ENCODE measurements around the gene CFAP141. TPM values are rescaled to one million over a fixed set of nuclear protein-coding genes. Genes with fewer than 3 reads are reported as not detected.

The CFAP141 gene
- not detected for total RNA-seq (2013)
- polyA plus RNA-seq (not detected), polyA minus RNA-seq (not detected in 2 replicates), total RNA-seq (0.16 to 1.5 (median 0.67) reads per million in 11 experiments)

- peaks cover 44 to 62% of the 10 kb centered on the region in 2 donors for H3K36me3 Mint-ChIP-seq
- Histone ChIP-seq H3K4me1 (ENCODE audit: control insufficient read depth in 1 of 2, insufficient read depth in 2 of 2, low read length in 2 of 2) (no peaks in the 10 kb centered on the region), H4K20me1 (ENCODE audit: insufficient read depth, low read length) (peaks cover 19% of the 10 kb centered on the region), H3K36me3 (replicated peaks in 1 of 2; ENCODE audit: control insufficient read depth in 1 of 2, insufficient read depth in 2 of 2, low read length in 2 of 2) (peaks cover 52 to 60% of the 10 kb centered on the region in 2 donors), H3K9ac (ENCODE audit: insufficient read depth, low read length, poor library complexity, severe bottlenecking) (no peak within 1 kb of the TSS), H3K27me3 (ENCODE audit: control insufficient read depth in 2 of 2, insufficient read depth in 2 of 2, low read length in 2 of 2) (no peaks in the 10 kb centered on the region), H3K9me3 (replicated peaks in 1 of 2; ENCODE audit: control insufficient read depth in 1 of 2, insufficient read depth in 1 of 2, low read length in 2 of 2) (no peaks in the 10 kb centered on the region), H2AFZ (ENCODE audit: insufficient read depth, low read depth, low read length, poor library complexity, severe bottlenecking) (no peak within 1 kb of the TSS), H3K79me2 (ENCODE audit: insufficient read depth, low read length) (peaks cover 5% of the 10 kb centered on the region), H3K4me3 (replicated peaks in 1 of 3; ENCODE audit: low read depth in 2 of 3, low read length in 3 of 3) (no peak within 1 kb of the TSS), H3K4me2 (replicated peaks; ENCODE audit: extremely low read depth, low read length, poor library complexity, severe bottlenecking) (no peak within 1 kb of the TSS), H3K27ac (ENCODE audit: low read depth in 1 of 2, low read length in 2 of 2) (no peak within 1 kb of the TSS)
- peak within 1 kb of the TSS in 1 of 2 donors; percentile 51 for H3K4me3 Mint-ChIP-seq
- H3K4me1 Mint-ChIP-seq = peaks cover 5% of the 10 kb centered on the region
- intact Hi-C loops (cut with micrococcal nuclease) = no loop called here
- DNase-seq = no peak
- peak within 1 kb of the TSS in 5 of 7 donors; percentile 35 to 77 (median 58) for H3K27ac Mint-ChIP-seq
- no peaks in the 10 kb centered on the region for H3K9me3 Mint-ChIP-seq
- H3K27me3 Mint-ChIP-seq (ENCODE audit: low read depth in 3 of 3) = peaks cover 0 to 1% (median 0%) of the 10 kb centered on the region in 3 donors
- no CpG with 5 or more reads among the region's 1 CpG for WGBS (ENCODE audit: insufficient coverage)
- no peak for TF ChIP-seq CTCF (IDR thresholded peaks at IDR 0.05)
These were observed at the start of gene CFAP141 for GRCh38 chr1:154206196-154206595. CFAP141 (minus strand) TSS chr1:154206333; CDS start chr1:154206307, 26 bp downstream.

- Mint-ChIP-seq H3K9me3 (no peaks in the 10 kb centered on the region), H3K4me3 (no peak overlapping the region)
- intact Hi-C loops (cut with micrococcal nuclease) = no loop called here
These were observed 47.5 kb upstream of the CFAP141 start for GRCh38 chr1:154253671-154254070.

More at GRCh38 chr1:154253671-154254070, 47.5 kb upstream of the CFAP141 start:
- no peak overlapping the region for H2AFZ ChIP-seq (ENCODE audit: insufficient read depth, low read depth, low read length, poor library complexity, severe bottlenecking)
- H3K36me3 ChIP-seq (replicated peaks in 1 of 2; ENCODE audit: control insufficient read depth in 1 of 2, insufficient read depth in 2 of 2, low read length in 2 of 2) = peaks cover 97 to 100% of the 10 kb centered on the region in 2 donors
- H3K27ac ChIP-seq (ENCODE audit: low read depth in 1 of 2, low read length in 2 of 2) = no peak overlapping the region
- Mint-ChIP-seq H3K36me3 (peaks cover 90 to 100% of the 10 kb centered on the region in 2 donors), H3K27ac (peak overlapping the region in 2 of 7 donors; percentile 17 to 25), H3K27me3 (ENCODE audit: low read depth in 3 of 3) (no peaks in the 10 kb centered on the region), H3K4me1 (no peaks in the 10 kb centered on the region)
- no peak overlapping the region for H3K4me3 ChIP-seq (replicated peaks in 1 of 3; ENCODE audit: low read depth in 2 of 3, low read length in 3 of 3)
- no peak for DNase-seq
- no peak for TF ChIP-seq CTCF (IDR thresholded peaks at IDR 0.05)
- peaks cover 22% of the 10 kb centered on the region for H4K20me1 ChIP-seq (ENCODE audit: insufficient read depth, low read length)
- no peaks in the 10 kb centered on the region for H3K27me3 ChIP-seq (ENCODE audit: control insufficient read depth in 2 of 2, insufficient read depth in 2 of 2, low read length in 2 of 2)
- no peaks in the 10 kb centered on the region for H3K4me1 ChIP-seq (ENCODE audit: control insufficient read depth in 1 of 2, insufficient read depth in 2 of 2, low read length in 2 of 2)
- H3K4me2 ChIP-seq (replicated peaks; ENCODE audit: extremely low read depth, low read length, poor library complexity, severe bottlenecking) = no peak overlapping the region
- WGBS (ENCODE audit: insufficient coverage) = no CpG with 5 or more reads among the region's 7 CpGs
- no peak overlapping the region for H3K9ac ChIP-seq (ENCODE audit: insufficient read depth, low read length, poor library complexity, severe bottlenecking)
- H3K9me3 ChIP-seq (replicated peaks in 1 of 2; ENCODE audit: control insufficient read depth in 1 of 2, insufficient read depth in 1 of 2, low read length in 2 of 2) = no peaks in the 10 kb centered on the region
- no peaks in the 10 kb centered on the region for H3K79me2 ChIP-seq (ENCODE audit: insufficient read depth, low read length)

All from CD14-positive monocyte (primary cell).